ENCODE measurements around the gene SNAPIN. TPM values are rescaled to one million over a fixed set of nuclear protein-coding genes. Genes with fewer than 3 reads are reported as not detected.

SNAPIN gene
- total and polyA plus RNA-seq, 9 of the 15 experiments (the other 6 are each of a cell fraction or from before 2014, with no cell fraction given), result 11.2 to 43.9 (median 32.3) TPM

GRCh38 chr1:153608742-153609584 lies 49.5 kb upstream of the SNAPIN start (continued):
- TF ChIP-seq MED1 (CRISPR knock-in tag; IDR thresholded peaks at IDR 0.05; ENCODE audit: borderline replicate concordance), result no peak
- peak; percentile 65 for TF ChIP-seq RBFOX2 (IDR thresholded peaks at IDR 0.05; ENCODE audit: low read depth, low read length)
- TF ChIP-seq ZNF121 (CRISPR knock-in tag; conservative IDR thresholded peaks at IDR 0.05), result no peak
- TF ChIP-seq U2AF2 (optimal IDR thresholded peaks at IDR 0.05; ENCODE audit: low read depth, low read length), result no peak
- no peak for TF ChIP-seq CHD7 (IDR thresholded peaks at IDR 0.05; ENCODE audit: low read depth, low read length)
- TF ChIP-seq ZBTB17 (CRISPR knock-in tag; IDR thresholded peaks at IDR 0.05), result no peak
- TF ChIP-seq JUNB (CRISPR knock-in tag; conservative IDR thresholded peaks at IDR 0.05), result no peak
- peak; percentile 89 for TF ChIP-seq MAX (CRISPR knock-in tag; IDR thresholded peaks at IDR 0.05)
- peak; percentile 83 for TF ChIP-seq NR2C2 (CRISPR knock-in tag; IDR thresholded peaks at IDR 0.05)
- peak; percentile 94 for TF ChIP-seq NR2C2 (tag; IDR thresholded peaks at IDR 0.05)
- peak; percentile 62; the same call in 1 of the 2 replicates for TF ChIP-seq MTA3 (IDR thresholded peaks at IDR 0.05; ENCODE audit: borderline replicate concordance)
- TF ChIP-seq MEF2D (tag; conservative IDR thresholded peaks at IDR 0.05; ENCODE audit: low read depth), result no peak; the same call in 1 of the 2 replicates
- TF ChIP-seq SNAPC5 (CRISPR knock-in tag; IDR thresholded peaks at IDR 0.05), result no peak
- TF ChIP-seq POLR2H (tag; IDR thresholded peaks at IDR 0.05; ENCODE audit: low read depth), result no peak
- no peak for TF ChIP-seq HDAC3 (IDR thresholded peaks at IDR 0.05; ENCODE audit: borderline replicate concordance, partially characterized antibody)
- no peak for TF ChIP-seq MAFK (IDR thresholded peaks at IDR 0.05; ENCODE audit: low read length)

Data from K562 (cell line).